GM18517 (cell line): ENCODE measurements around the gene PPP1R13B.
"Not testable (repeated sequence)": the region's sequence is repeated elsewhere in the genome, so short reads cannot be mapped to it uniquely, and the experiment has no call there.

Experiments
- ATAC-seq: cut with Tn5 transposase; IDR thresholded peaks from one replicate; pipeline ENCODE4 v1.9.1; 2021; ENCODE audit warnings: mild to moderate bottlenecking, moderate library complexity; ENCODE audit not compliant: unreplicated experiment

The PPP1R13B gene

GRCh38 chr14:103803661-103804060 lies 43.7 kb downstream of the PPP1R13B start:
- no peak for ATAC-seq

GRCh38 chr14:103802356-103802755 lies 45.0 kb downstream of the PPP1R13B start:
- no peak for ATAC-seq

DNA sequence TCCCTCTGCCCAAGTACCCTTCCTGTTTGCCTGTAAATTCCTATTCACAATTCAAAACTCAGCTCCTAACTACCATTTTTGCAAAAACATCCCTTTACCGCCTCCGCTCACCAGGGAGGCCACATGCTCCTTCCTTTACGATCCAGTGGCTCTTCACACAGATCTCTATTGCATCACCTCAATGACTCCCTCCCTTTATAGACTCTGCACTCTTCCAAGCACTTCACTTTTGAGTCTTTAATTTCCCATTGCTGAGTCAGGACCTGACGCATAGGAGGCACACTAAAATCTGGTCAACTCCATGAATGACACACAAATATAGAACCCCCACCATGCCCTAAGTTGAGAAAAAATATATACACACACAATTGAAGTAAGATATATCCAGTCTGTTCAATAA lies 45.9 kb downstream of the PPP1R13B start:
- ATAC-seq = no peak

DNA sequence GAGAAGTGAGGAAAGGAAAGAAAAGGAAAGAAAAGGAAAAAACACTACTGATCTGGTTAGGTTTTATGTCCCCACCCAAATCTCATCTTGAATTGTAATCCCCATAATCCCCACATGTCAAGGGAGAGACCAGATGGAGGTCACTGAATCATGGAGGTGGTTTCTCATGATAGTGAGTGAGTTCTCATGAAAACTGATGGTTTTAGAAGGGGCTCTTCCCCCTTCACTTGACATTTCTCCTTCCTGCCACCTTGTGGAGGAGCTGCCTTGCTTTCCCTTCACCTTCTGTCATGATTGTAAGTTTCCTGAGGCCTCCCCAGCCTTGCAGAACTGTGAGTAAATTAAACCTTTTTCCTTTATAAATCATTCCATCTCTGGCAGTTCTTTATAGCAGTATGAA lies 54.2 kb downstream of the PPP1R13B start:
- not testable (repeated sequence) for ATAC-seq

DNA sequence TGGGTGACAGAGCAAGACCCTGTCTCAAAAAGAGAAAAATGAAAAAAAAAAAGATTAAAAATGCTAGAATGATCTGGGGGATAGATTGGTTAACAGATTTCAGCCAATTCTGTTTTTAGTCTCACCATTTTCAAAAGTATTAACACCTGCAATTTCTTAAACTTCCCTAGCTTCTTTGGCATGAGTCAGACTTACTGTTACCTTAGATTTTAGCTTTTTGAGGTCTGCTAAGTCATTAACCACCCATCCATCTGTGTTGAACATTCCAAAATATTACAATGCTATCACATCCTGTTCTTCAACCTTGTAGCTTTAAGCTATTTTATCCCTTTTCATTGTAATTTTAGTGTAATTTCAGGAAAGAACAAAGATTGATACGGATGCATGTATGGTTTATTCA lies 59.3 kb downstream of the PPP1R13B start:
- ATAC-seq = no peak

DNA sequence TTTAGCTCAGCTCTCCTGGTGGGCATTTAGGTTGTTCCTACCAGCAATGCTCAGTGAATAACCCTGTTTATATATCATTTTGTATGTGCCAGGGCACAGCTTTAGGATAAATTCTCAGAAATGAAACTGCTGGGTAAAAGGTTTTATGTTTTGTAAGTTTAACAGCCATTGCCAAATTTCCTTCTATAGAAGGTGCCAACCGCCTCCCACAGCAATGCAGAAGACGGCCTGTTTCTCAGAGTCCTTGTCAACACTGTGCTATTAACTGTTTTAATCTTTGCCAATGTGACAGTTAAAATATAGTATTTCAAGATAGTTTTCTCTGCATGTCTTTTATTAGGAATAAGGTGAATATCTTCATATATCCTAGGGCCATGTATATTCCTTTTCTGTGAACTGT lies 65.0 kb downstream of the PPP1R13B start:
- no peak for ATAC-seq

- ATAC-seq = not testable (repeated sequence)
These were observed 71.1 kb downstream of the PPP1R13B start for GRCh38 chr14:103776319-103776718.

GRCh38 chr14:103775506-103775905 lies 71.9 kb downstream of the PPP1R13B start:
- ATAC-seq = no peak

DNA sequence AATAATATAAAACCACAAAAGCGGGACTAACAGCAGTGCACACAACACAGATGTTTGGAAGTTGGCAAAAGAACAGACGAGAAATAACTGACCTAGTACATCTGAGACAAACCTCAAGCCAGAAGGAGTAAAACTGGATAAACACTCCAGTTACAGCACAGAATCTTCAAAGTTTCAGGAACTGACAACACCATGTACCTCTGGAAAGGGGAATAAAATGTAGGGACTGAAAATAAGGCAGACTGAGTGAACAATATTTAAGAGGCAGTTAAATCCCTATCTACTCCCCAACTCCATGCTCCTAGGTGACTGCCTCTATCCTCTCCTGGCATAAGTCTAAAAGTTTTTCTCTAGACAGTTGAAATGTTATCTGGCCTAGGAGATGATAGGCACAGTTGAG lies 73.9 kb downstream of the PPP1R13B start:
- ATAC-seq = no peak

DNA sequence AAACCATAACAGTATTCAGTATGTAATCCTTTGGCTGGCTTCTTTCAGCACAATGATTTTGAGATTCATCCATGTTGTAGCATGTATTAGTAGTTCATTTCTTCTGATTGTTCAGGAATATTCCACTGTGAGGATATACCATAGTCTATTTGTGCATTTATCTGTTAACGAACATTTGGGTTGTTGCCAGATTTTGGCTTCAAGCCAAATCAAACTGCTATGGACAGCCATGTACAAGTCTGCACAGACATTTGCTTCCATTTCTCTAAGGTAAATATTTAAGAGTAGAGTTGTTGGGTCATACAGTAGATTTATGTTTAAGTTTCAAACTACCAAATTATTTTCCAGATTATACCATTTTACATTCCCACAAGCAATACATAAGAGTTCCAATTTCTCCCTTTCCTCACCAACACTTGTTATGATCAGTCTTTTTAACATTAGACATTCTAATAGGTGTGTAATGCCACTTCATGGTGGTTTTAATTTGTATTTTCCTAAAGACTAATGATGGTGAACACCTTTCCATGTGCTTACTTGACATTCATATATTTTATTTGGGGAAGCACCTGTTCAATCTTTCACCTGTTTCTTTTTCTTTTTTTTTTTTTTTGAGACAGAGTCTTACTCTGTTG lies 75.2 kb downstream of the PPP1R13B start:
- no peak for ATAC-seq

- no peak for ATAC-seq
These were observed 76.5 kb downstream of the PPP1R13B start for GRCh38 chr14:103770902-103771301.

GRCh38 chr14:103770500-103770899 lies 76.9 kb downstream of the PPP1R13B start:
- ATAC-seq = no peak

GRCh38 chr14:103767336-103767894 lies 80.0 kb downstream of the PPP1R13B start:
- no peak for ATAC-seq

DNA sequence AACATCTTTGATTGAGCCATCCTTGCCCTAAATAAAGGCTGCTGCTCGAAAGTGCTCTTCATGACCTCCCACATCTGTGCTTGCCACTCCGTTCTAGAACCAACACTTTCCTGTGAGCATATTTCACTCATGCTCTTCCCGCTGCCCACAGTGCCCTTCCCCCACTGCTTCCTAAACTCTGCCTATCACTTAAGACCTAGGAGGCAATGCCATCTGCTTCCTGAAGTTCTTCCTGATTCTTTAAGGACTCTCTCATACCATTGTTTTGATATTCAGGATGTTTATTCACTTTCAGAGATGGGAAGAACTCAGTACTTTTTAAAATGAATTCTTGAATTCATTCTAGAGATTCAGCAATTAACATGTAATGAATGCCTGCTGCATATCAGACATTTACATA lies 81.8 kb downstream of the PPP1R13B start:
- no peak for ATAC-seq

- ATAC-seq = no peak
These were observed 83.5 kb downstream of the PPP1R13B start for GRCh38 chr14:103763730-103764488.

GRCh38 chr14:103762541-103762940 lies 84.8 kb downstream of the PPP1R13B start:
- ATAC-seq = no peak

DNA sequence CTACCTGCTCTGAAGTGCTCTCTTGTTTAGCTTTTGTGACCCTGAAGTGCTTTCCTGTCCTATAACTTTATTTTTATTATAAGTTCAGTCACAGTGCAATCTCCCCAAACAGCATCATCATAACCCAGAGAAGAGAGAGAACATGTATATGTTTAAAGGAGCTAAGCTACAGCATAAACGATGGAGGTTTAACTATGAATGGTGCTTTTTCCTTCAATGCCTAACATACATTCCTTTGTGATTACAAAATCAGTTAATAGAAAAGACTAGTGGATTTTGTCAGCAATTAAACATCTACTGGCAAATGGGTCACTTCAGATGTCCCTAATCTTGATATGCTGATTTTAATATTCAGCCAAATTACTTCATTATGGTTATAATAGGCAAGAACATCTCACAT lies 85.3 kb downstream of the PPP1R13B start:
- ATAC-seq = no peak

GRCh38 chr14:103758059-103758776 lies 89.2 kb downstream of the PPP1R13B start:
- ATAC-seq = no peak

- ATAC-seq = no peak
These were observed 92.3 kb downstream of the PPP1R13B start for GRCh38 chr14:103755060-103755459.

GRCh38 chr14:103753774-103754173 lies 93.6 kb downstream of the PPP1R13B start:
- ATAC-seq = no peak

DNA sequence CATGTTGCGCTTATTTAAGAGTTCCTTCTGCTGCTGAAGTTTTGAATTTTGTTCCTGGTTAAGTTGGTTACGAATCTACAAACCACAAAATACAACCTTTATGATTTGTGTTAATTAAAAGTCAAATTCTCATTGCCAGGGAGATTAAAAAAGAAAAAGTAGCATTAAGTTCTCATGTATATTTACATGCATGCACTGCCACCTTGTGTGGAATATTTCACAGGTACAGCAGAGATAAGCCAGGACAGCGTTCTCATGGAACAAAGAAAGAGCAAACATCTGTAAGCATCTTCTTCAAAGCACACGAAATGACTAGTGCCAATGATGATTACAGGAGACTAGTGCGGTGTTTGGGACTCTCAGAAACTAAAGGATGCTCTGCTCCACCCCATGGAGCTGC lies 97.5 kb downstream of the PPP1R13B start:
- no peak for ATAC-seq

- ATAC-seq = no peak
These were observed 97.9 kb downstream of the PPP1R13B start for GRCh38 chr14:103749452-103749851.
